ENCODE results near the gene SIX3. TPM values are rescaled to one million over a fixed set of nuclear protein-coding genes. Genes with fewer than 3 reads are reported as not detected.
A peak's percentile ranks its signal among the peaks of the same experiment; 100 is the strongest.

Gene SIX3
- total RNA-seq, 1 donor from 2014 or later: not detected

- H3K4me1 ChIP-seq: peaks cover 0 to 17% of the 10 kb centered on the region in 2 donors
- H3K4me3 ChIP-seq: peak overlapping the region in 1 of 2 donors; percentile 55
- no peak overlapping the region for H3K27ac ChIP-seq
- no peaks in the 10 kb centered on the region for H3K9me3 ChIP-seq
- no peak for TF ChIP-seq CTCF (IDR thresholded peaks at IDR 0.05)
- no peak for DNase-seq (ENCODE audit: low spot score in 2 of 2)
- H3K36me3 ChIP-seq: no peaks in the 10 kb centered on the region
- intact Hi-C loops (cut with DNase I): no loop called here
- peaks cover 14% of the 10 kb centered on the region for H3K27me3 ChIP-seq
These were observed 1.7 kb downstream of the SIX3 start for GRCh38 chr2:44943031-44943692.

- peaks cover 0 to 12% of the 10 kb centered on the region in 2 donors for H3K4me1 ChIP-seq
- no peak for TF ChIP-seq CTCF (IDR thresholded peaks at IDR 0.05)
- peaks cover 9% of the 10 kb centered on the region for H3K27me3 ChIP-seq
- H3K4me3 ChIP-seq: no peak overlapping the region
- no peak for DNase-seq (ENCODE audit: low spot score in 2 of 2)
- H3K36me3 ChIP-seq: no peaks in the 10 kb centered on the region
- H3K27ac ChIP-seq: no peak overlapping the region
- intact Hi-C loops (cut with DNase I): no loop called here
- no peaks in the 10 kb centered on the region for H3K9me3 ChIP-seq
These were observed 2.2 kb downstream of the SIX3 start for GRCh38 chr2:44943693-44944101.

GRCh38 chr2:44944102-44944951 lies 2.8 kb downstream of the SIX3 start:
- no peaks in the 10 kb centered on the region for H3K9me3 ChIP-seq
- peaks cover 4% of the 10 kb centered on the region for H3K27me3 ChIP-seq
- intact Hi-C loops (cut with DNase I): no loop called here
- DNase-seq (ENCODE audit: low spot score in 2 of 2): no peak
- no peak overlapping the region for H3K27ac ChIP-seq
- TF ChIP-seq CTCF (IDR thresholded peaks at IDR 0.05): no peak
- H3K4me3 ChIP-seq: peak overlapping the region; percentile 34 to 45
- no peaks in the 10 kb centered on the region for H3K36me3 ChIP-seq
- H3K4me1 ChIP-seq: peaks cover 0 to 7% of the 10 kb centered on the region in 2 donors

- Histone ChIP-seq H3K4me1 (peaks cover 0 to 11% of the 10 kb centered on the region in 2 donors), H3K4me3 (peak overlapping the region; percentile 34 to 45), H3K27ac (no peak overlapping the region), H3K27me3 (peaks cover 4% of the 10 kb centered on the region), H3K36me3 (no peaks in the 10 kb centered on the region), H3K9me3 (no peaks in the 10 kb centered on the region)
- no peak for DNase-seq (ENCODE audit: low spot score in 2 of 2)
- TF ChIP-seq CTCF (IDR thresholded peaks at IDR 0.05): no peak
- intact Hi-C loops (cut with DNase I): no loop called here
These were observed 3.6 kb downstream of the SIX3 start for GRCh38 chr2:44944952-44945612.

- DNase-seq (ENCODE audit: low spot score in 2 of 2): no peak
- Histone ChIP-seq H3K36me3 (no peaks in the 10 kb centered on the region), H3K9me3 (no peaks in the 10 kb centered on the region), H3K4me1 (peaks cover 0 to 11% of the 10 kb centered on the region in 2 donors), H3K27ac (no peak overlapping the region), H3K27me3 (peaks cover 4% of the 10 kb centered on the region), H3K4me3 (no peak overlapping the region)
- TF ChIP-seq CTCF (IDR thresholded peaks at IDR 0.05): no peak
- intact Hi-C loops (cut with DNase I): no loop called here
These were observed 4.3 kb downstream of the SIX3 start for GRCh38 chr2:44945676-44946371.
